Endothelial cell (in vitro differentiated cells): ENCODE measurements around the gene ANKRD33. TPM values are rescaled to one million over a fixed set of nuclear protein-coding genes. Genes with fewer than 3 reads are reported as not detected.

ENCODE experiments used
- DNase-seq: peaks from one replicate; pipeline ENCODE4 v3.0.0; 2021; ENCODE audit warnings: low spot score
- H3K27ac Mint-ChIP-seq: one replicate; pipeline ENCODE4 v1.8.0; 2021; ENCODE audit warnings: mixed read lengths, inconsistent platforms; ENCODE audit not compliant: unreplicated experiment
- H3K27me3 Mint-ChIP-seq: one replicate; pipeline ENCODE4 v1.8.0; 2021; ENCODE audit warnings: mild to moderate bottlenecking, moderate library complexity, mixed read lengths, inconsistent platforms; ENCODE audit not compliant: unreplicated experiment
- H3K36me3 Mint-ChIP-seq: one replicate; pipeline ENCODE4 v1.8.0; 2021; ENCODE audit warnings: mild to moderate bottlenecking, low read depth, mixed read lengths, inconsistent platforms; ENCODE audit not compliant: unreplicated experiment
- H3K4me1 Mint-ChIP-seq: one replicate; pipeline ENCODE4 v1.8.0; 2021; ENCODE audit warnings: mild to moderate bottlenecking, mixed read lengths, inconsistent platforms; ENCODE audit not compliant: unreplicated experiment
- H3K4me3 Mint-ChIP-seq: one replicate; pipeline ENCODE4 v1.8.0; 2021; ENCODE audit warnings: mild to moderate bottlenecking, mixed read lengths, inconsistent platforms; ENCODE audit not compliant: unreplicated experiment
- H3K9me3 Mint-ChIP-seq: one replicate; pipeline ENCODE4 v1.8.0; 2021; ENCODE audit warnings: mixed read lengths, inconsistent platforms; ENCODE audit not compliant: unreplicated experiment
- total RNA-seq: library from RNA; stranded (reverse); fragmentation: NEBNext Ultra II Directional; extraction: Animal tissue kit (Norgen Biotek cat#: 25700); gene quantifications from one replicate; pipeline ENCODE4 v1.2.1, GENCODE V29; 2021; ENCODE audit not compliant: unreplicated experiment
- TF ChIP-seq, protein P1 (sequence below): fragments of 200-600 bp; sonication (generic); IDR thresholded peaks from one replicate; pipeline ENCODE4 v1.5.0; 2021; ENCODE audit warnings: antibody characterized with exemption; ENCODE audit not compliant: unreplicated experiment

Gene ANKRD33
- total RNA-seq, 1 donor from 2014 or later: 0.31 TPM

DNA sequence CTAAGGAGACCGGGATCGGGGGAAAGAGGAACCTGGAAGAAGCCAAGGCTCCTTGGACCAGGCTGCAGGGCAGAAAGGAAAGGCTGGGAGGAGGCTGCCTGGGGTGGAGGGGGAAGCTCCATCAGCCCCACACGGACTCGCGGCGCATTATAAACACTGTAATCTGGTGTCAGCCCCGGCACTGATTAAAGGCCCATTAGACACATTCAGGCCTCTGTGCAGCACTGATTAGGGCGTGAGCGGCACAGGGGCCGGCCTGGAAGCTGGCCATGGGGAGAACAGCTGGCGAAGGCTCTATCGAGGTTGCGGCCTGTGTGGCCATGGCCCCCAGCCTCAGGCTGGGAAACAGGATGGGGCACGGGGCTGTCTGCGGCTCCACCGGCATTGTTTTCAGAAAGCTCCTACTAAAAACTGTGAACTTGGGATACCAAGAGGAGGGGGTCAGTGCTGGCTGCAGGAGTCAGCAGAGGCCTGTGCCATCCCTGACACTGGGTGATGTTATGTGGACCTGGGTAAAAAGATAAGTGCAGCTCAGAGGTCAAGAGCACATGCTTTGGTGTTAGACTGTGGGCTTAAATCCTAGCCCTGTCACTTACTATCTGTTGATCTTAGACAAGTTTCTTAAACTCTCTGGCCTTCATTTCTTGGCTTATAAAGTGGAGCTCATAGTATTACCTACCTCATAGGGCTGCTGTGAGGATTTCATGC is 30.0 kb downstream of the ANKRD33 start:
- H3K9me3 Mint-ChIP-seq: no peaks in the 10 kb centered on the region
- H3K36me3 Mint-ChIP-seq: peaks cover 54% of the 10 kb centered on the region
- TF ChIP-seq, protein P1, sequence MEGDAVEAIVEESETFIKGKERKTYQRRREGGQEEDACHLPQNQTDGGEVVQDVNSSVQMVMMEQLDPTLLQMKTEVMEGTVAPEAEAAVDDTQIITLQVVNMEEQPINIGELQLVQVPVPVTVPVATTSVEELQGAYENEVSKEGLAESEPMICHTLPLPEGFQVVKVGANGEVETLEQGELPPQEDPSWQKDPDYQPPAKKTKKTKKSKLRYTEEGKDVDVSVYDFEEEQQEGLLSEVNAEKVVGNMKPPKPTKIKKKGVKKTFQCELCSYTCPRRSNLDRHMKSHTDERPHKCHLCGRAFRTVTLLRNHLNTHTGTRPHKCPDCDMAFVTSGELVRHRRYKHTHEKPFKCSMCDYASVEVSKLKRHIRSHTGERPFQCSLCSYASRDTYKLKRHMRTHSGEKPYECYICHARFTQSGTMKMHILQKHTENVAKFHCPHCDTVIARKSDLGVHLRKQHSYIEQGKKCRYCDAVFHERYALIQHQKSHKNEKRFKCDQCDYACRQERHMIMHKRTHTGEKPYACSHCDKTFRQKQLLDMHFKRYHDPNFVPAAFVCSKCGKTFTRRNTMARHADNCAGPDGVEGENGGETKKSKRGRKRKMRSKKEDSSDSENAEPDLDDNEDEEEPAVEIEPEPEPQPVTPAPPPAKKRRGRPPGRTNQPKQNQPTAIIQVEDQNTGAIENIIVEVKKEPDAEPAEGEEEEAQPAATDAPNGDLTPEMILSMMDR: no peak
- no peak for DNase-seq
- H3K27ac Mint-ChIP-seq: no peak overlapping the region
- peaks cover 50% of the 10 kb centered on the region for H3K4me1 Mint-ChIP-seq
- peaks cover 29% of the 10 kb centered on the region for H3K27me3 Mint-ChIP-seq
- peak overlapping the region; percentile 56 for H3K4me3 Mint-ChIP-seq

DNA sequence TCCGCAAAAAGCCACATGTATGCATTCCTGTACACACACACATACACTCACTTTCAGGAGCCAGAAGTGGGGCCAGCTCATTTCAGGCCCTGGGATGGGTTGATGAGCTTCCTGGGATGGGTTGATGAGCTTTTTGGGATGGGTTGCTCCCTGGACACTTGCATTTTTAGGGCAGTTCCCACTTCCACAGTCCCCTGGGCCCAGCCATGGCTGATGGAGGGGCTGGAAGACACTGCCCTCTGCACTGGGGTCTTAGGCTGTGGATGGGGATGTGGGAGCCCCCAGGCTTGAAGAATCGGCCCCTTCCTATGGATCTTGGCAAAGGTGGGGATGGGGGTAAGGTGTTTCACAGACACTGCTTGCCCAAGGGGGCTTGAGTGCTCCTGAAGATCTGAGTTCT is 32.1 kb downstream of the ANKRD33 start:
- peak overlapping the region; percentile 55 for H3K27ac Mint-ChIP-seq

DNA sequence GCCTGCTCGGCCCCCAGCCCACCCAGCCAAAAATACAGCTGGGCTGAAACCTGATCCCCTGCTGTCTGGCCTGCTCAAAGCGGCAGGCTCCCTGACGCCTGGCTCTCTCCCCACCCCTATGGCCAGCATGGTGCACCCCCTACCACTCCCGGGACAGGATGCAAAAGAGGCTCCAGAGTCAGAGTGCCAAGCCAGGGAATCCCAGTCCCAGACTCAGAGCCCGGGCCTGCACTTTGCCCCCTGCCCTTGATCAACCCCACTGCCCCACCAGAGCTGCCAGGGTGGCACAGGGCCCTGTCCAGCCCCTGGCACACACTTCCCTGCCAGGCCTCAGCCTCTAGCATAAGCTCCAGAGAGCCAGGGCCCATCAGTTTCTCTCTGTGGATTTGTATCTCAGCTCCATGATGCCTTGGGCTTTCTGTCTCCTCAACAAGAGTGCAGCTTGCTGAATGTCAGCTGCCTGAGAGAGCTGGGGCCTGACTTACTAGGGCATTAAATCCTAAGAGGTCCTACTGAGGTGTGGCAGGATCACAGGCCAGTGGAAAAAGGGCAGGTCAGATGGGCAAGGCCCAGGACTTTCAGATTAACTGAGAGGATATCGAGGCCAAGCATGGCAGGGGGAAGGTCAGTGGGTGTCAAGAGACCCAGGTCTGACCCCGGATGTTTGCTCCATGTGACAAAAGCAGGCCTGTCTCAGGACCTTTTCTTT is 33.3 kb downstream of the ANKRD33 start:
- H3K27me3 Mint-ChIP-seq: peaks cover 42% of the 10 kb centered on the region

More for the DNA sequence above, 32.1 kb downstream of the ANKRD33 start:
- no peak for DNase-seq
- Mint-ChIP-seq H3K36me3 (peaks cover 44% of the 10 kb centered on the region), H3K4me3 (peak overlapping the region; percentile 75), H3K9me3 (no peaks in the 10 kb centered on the region), H3K27me3 (peaks cover 41% of the 10 kb centered on the region), H3K4me1 (peaks cover 54% of the 10 kb centered on the region)
- TF ChIP-seq, protein P1: no peak

DNA sequence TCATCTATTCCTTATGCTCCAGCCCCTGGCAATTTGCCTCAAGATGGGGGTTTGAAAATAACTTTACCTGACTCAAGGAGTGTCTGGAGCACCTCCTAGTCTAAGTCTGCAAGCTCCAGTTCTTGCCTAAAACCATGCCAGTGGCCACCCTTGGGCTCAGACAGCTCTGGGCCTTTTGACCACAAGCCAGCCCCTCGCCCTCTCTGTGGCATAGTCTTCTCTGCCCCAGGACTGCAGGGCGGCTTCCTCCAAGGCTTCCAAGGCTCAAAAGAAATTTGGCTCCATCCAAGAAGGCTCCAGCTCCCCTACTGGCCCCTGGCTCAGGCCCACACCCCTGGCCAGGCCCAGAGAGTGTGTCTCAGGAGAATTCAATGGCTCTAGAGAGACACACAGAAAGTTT is 34.2 kb downstream of the ANKRD33 start:
- Mint-ChIP-seq H3K27me3 (peaks cover 40% of the 10 kb centered on the region), H3K9me3 (no peaks in the 10 kb centered on the region), H3K27ac (peak overlapping the region; percentile 57), H3K4me3 (no peak overlapping the region), H3K4me1 (peaks cover 72% of the 10 kb centered on the region), H3K36me3 (peaks cover 35% of the 10 kb centered on the region)
- DNase-seq: no peak
- TF ChIP-seq, protein P1: no peak

More for the DNA sequence above, 33.3 kb downstream of the ANKRD33 start:
- no peaks in the 10 kb centered on the region for H3K9me3 Mint-ChIP-seq
- peaks cover 38% of the 10 kb centered on the region for H3K36me3 Mint-ChIP-seq
- no peak overlapping the region for H3K4me3 Mint-ChIP-seq
- peaks cover 65% of the 10 kb centered on the region for H3K4me1 Mint-ChIP-seq
- DNase-seq: no peak
- TF ChIP-seq, protein P1: no peak
- no peak overlapping the region for H3K27ac Mint-ChIP-seq
